NK-92 (cell line): Measurements from ENCODE around the gene ETAA1.

Experiments used
- DNase-seq: peaks from one replicate; lab custom pipeline; 2025; ENCODE audit not compliant: unreplicated experiment; lab: John Stamatoyannopoulos, UW

The ETAA1 gene

GRCh38 chr2:67437114-67437513 lies 40.0 kb downstream of the ETAA1 start:
- DNase-seq, result no peak

GRCh38 chr2:67438337-67438736 lies 41.2 kb downstream of the ETAA1 start:
- DNase-seq, result no peak

- DNase-seq, result no peak
These were observed 48.6 kb downstream of the ETAA1 start for GRCh38 chr2:67445652-67446268.

- no peak for DNase-seq
These were observed 49.4 kb downstream of the ETAA1 start for GRCh38 chr2:67446491-67446911.

- no peak for DNase-seq
These were observed 51.5 kb downstream of the ETAA1 start for GRCh38 chr2:67448648-67449047.

GRCh38 chr2:67451086-67451832 lies 54.1 kb downstream of the ETAA1 start:
- DNase-seq, result no peak

- no peak for DNase-seq
These were observed 56.2 kb downstream of the ETAA1 start for GRCh38 chr2:67453310-67453709.

GRCh38 chr2:67455219-67456142 lies 58.3 kb downstream of the ETAA1 start:
- no peak for DNase-seq

GRCh38 chr2:67456428-67456827 lies 59.3 kb downstream of the ETAA1 start:
- no peak for DNase-seq

GRCh38 chr2:67457699-67458098 lies 60.6 kb downstream of the ETAA1 start:
- DNase-seq, result no peak

- DNase-seq, result no peak
These were observed 62.6 kb downstream of the ETAA1 start for GRCh38 chr2:67459761-67460160.
